ENCODE results near the gene LRP1. TPM values are rescaled to one million over a fixed set of nuclear protein-coding genes. Genes with fewer than 3 reads are reported as not detected.

LRP1 gene
- total and polyA plus RNA-seq, 2 of the 13 experiments (the other 11 are each of a cell fraction or from before 2014, with no cell fraction given), result 14.7 to 30.8 TPM

DNA sequence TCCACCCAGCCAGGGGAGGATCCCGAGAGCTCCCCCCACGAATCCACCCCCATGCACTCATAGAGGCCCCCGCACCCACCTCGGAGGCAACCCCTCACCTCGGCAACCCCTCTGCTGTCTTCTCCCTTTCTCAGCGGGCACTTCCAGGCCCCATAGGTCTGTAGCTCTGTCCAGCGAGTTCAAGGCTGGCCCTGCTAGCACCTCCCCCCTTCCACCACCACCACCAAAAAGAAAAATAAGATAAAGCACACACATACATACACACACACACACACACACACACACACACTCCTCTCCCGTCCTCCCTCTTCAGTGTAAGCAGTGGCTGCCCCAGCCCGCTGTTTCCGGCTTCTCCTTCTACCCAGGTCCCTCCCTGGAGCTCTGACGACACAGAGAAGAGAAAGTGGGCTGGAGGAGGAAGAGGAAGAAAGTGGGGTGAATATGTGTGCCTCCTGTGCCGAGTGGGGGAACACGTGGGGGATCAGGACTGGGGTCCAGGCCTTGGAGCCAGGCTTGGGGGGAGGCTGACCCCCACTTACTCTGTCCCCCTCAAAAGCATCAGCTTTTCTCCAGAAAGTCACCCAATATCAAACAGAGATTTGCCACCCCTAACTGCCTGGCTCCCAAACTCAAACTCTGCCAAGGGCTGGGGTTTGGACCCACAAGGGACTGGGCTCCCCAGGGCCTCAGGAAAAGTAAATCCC lies 17.1 kb upstream of the LRP1 start, which contains the start of gene STAT6 (continued):
- TF ChIP-seq, protein P1, sequence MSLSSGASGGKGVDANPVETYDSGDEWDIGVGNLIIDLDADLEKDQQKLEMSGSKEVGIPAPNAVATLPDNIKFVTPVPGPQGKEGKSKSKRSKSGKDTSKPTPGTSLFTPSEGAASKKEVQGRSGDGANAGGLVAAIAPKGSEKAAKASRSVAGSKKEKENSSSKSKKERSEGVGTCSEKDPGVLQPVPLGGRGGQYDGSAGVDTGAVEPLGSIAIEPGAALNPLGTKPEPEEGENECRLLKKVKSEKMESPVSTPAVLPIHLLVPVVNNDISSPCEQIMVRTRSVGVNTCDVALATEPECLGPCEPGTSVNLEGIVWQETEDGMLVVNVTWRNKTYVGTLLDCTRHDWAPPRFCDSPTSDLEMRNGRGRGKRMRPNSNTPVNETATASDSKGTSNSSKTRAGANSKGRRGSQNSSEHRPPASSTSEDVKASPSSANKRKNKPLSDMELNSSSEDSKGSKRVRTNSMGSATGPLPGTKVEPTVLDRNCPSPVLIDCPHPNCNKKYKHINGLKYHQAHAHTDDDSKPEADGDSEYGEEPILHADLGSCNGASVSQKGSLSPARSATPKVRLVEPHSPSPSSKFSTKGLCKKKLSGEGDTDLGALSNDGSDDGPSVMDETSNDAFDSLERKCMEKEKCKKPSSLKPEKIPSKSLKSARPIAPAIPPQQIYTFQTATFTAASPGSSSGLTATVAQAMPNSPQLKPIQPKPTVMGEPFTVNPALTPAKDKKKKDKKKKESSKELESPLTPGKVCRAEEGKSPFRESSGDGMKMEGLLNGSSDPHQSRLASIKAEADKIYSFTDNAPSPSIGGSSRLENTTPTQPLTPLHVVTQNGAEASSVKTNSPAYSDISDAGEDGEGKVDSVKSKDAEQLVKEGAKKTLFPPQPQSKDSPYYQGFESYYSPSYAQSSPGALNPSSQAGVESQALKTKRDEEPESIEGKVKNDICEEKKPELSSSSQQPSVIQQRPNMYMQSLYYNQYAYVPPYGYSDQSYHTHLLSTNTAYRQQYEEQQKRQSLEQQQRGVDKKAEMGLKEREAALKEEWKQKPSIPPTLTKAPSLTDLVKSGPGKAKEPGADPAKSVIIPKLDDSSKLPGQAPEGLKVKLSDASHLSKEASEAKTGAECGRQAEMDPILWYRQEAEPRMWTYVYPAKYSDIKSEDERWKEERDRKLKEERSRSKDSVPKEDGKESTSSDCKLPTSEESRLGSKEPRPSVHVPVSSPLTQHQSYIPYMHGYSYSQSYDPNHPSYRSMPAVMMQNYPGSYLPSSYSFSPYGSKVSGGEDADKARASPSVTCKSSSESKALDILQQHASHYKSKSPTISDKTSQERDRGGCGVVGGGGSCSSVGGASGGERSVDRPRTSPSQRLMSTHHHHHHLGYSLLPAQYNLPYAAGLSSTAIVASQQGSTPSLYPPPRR (CRISPR knock-in tag; IDR thresholded peaks at IDR 0.05; ENCODE audit: borderline replicate concordance), result no peak
- no peak for TF ChIP-seq DMAP1 (CRISPR knock-in tag; IDR thresholded peaks at IDR 0.05)
- no peak for TF ChIP-seq ZBTB3 (CRISPR knock-in tag; IDR thresholded peaks at IDR 0.05; ENCODE audit: borderline replicate concordance, low read depth)
- no peak for TF ChIP-seq ZSCAN21 (CRISPR knock-in tag; IDR thresholded peaks at IDR 0.05; ENCODE audit: borderline replicate concordance)
- no peak for TF ChIP-seq ZFP36 (IDR thresholded peaks at IDR 0.05; ENCODE audit: borderline replicate concordance, low read depth, low read length, partially characterized antibody)
- no peak for TF ChIP-seq ZNF3 (CRISPR knock-in tag; IDR thresholded peaks at IDR 0.05)
- TF ChIP-seq PHB2 (IDR thresholded peaks at IDR 0.05; ENCODE audit: partially characterized antibody), result no peak
- TF ChIP-seq MTF2 (CRISPR knock-in tag; IDR thresholded peaks at IDR 0.05; ENCODE audit: borderline replicate concordance), result no peak
- TF ChIP-seq, protein P2, sequence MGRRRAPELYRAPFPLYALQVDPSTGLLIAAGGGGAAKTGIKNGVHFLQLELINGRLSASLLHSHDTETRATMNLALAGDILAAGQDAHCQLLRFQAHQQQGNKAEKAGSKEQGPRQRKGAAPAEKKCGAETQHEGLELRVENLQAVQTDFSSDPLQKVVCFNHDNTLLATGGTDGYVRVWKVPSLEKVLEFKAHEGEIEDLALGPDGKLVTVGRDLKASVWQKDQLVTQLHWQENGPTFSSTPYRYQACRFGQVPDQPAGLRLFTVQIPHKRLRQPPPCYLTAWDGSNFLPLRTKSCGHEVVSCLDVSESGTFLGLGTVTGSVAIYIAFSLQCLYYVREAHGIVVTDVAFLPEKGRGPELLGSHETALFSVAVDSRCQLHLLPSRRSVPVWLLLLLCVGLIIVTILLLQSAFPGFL (CRISPR knock-in tag; IDR thresholded peaks at IDR 0.05), result no peak
- TF ChIP-seq ZNF329 (CRISPR knock-in tag; IDR thresholded peaks at IDR 0.05; ENCODE audit: low read depth), result no peak
- TF ChIP-seq ZNF563 (CRISPR knock-in tag; IDR thresholded peaks at IDR 0.05), result 0 out of 2 replicates have a peak, but pooled peaks have one; percentile 41
- peak; percentile 12; the same call in 1 of the 2 replicates for TF ChIP-seq YEATS2 (CRISPR knock-in tag; IDR thresholded peaks at IDR 0.05; ENCODE audit: borderline replicate concordance)
- TF ChIP-seq KLF9 (CRISPR knock-in tag; IDR thresholded peaks at IDR 0.05; ENCODE audit: low read depth), result no peak
- TF ChIP-seq JUN (CRISPR knock-in tag; IDR thresholded peaks at IDR 0.05), result 0 out of 2 replicates have a peak, but pooled peaks have one; percentile 32
- TF ChIP-seq ZNF83 (CRISPR knock-in tag; IDR thresholded peaks at IDR 0.05; ENCODE audit: borderline replicate concordance), result no peak
- no peak for TF ChIP-seq HNRNPLL (IDR thresholded peaks at IDR 0.05; ENCODE audit: low read depth, low read length, poor library complexity, severe bottlenecking)
- no peak for TF ChIP-seq EZH2 (conservative IDR thresholded peaks at IDR 0.05; ENCODE audit: low read depth, low read length)
- TF ChIP-seq HNF1A (IDR thresholded peaks at IDR 0.05; ENCODE audit: low read depth), result no peak
- no peak for TF ChIP-seq HNF1A (CRISPR knock-in tag; IDR thresholded peaks at IDR 0.05; ENCODE audit: borderline replicate concordance)
- no peak for TF ChIP-seq ZNF430 (CRISPR knock-in tag; IDR thresholded peaks at IDR 0.05)
- TF ChIP-seq FOXA3 (CRISPR knock-in tag; IDR thresholded peaks at IDR 0.05), result no peak

Measured in HepG2 (cell line).